Ovary (tissue), 9 donors: ENCODE data around the gene FCRL5. TPM values are rescaled to one million over a fixed set of nuclear protein-coding genes. Genes with fewer than 3 reads are reported as not detected.

Experiments used
- DNase-seq, 5 donors: peaks; one replicate each; pipeline ENCODE4 v3.0.0-alpha.2; 2019 to 2020
- H3K27ac ChIP-seq, 2 donors: fragments of 200-600 bp; one replicate each; pipeline versions ENCODE4 v1.5.1 to v1.8.0; 2019 to 2022
- H3K27me3 ChIP-seq: fragments of 200-600 bp; one replicate; pipeline ENCODE4 v1.8.0; 2022
- H3K36me3 ChIP-seq: fragments of 200-600 bp; sonication (generic); one replicate; pipeline ENCODE4 v1.5.1; 2019
- H3K4me1 ChIP-seq: one replicate; pipeline ENCODE4 v1.8.1; 2013; ENCODE audit warnings: mild to moderate bottlenecking, moderate library complexity; ENCODE audit not compliant: insufficient read depth
- H3K4me3 ChIP-seq: fragments of 200-600 bp; sonication (generic); one replicate; pipeline ENCODE4 v1.5.1; 2017
- H3K9me3 ChIP-seq, 2 donors: fragments of 200-600 bp in 1 of 2; sonication (generic) in 1 of 2; one replicate each; pipeline versions ENCODE4 v1.5.1 to v1.8.1; 2013 to 2019; ENCODE audit warnings: mild to moderate bottlenecking in 1 of 2, moderate library complexity in 1 of 2
- CTCF ChIP-seq, 3 donors: fragments of 450-650 bp in 2 of 3; fragments of 200-600 bp in 1 of 3; IDR thresholded peaks; one replicate each; pipeline versions ENCODE4 v1.5.1 to v1.8.0; 2016 to 2022; ENCODE audit warnings: antibody characterized with exemption in 3 of 3, mild to moderate bottlenecking in 1 of 3
- EP300 ChIP-seq: sonication (generic); formaldehyde crosslinking; IDR thresholded peaks from one replicate; pipeline ENCODE4 v1.6.1; 2017; ENCODE audit warnings: antibody characterized with exemption
- POLR2A ChIP-seq: fragments of 450-650 bp; IDR thresholded peaks from one replicate; pipeline ENCODE4 v1.6.1; 2017; ENCODE audit warnings: antibody characterized with exemption, mild to moderate bottlenecking, moderate library complexity
- WGBS, 3 donors: extraction: QIAGEN DNeasy Blood & Tissue Kit in 1 of 3; methylation state at CpG; one replicate each; pipeline versions ENCODE4 v1.1.5 to v1.1.7; 2013 to 2017; 5-methylcytosine and 5-hydroxymethylcytosine counted together
- intact Hi-C, 4 donors: fragments of 100-400 bp; cut with DNase I; formaldehyde crosslinking; loops; one replicate each; pipeline versions ENCODE4 v1.11.0 to v1.15.1; 2022 to 2023
- polyA plus RNA-seq, 2 donors: library from polyadenylated mRNA; stranded (reverse); fragments of 200-250 nt in 1 of 2; fragments of 350-450 nt in 1 of 2; fragmentation: Illumina TruSeq in 1 of 2; extraction: RNeasy Lipid Tissue Mini Kit (QIAGEN cat#74804) in 1 of 2; gene quantifications; one replicate each; pipeline ENCODE4 v1.2.3, GENCODE V29; 2013 to 2014
- total RNA-seq, 7 donors: library from RNA; depleted of rRNA in 2 of 7; stranded (reverse); fragments of >200 nt in 2 of 7; fragmentation: NEBNext Ultra II Directional in 3 of 7; extraction: Animal tissue kit (Norgen Biotek cat#: 25700) in 3 of 7; gene quantifications; one replicate each; pipeline versions ENCODE4 v1.1.0 to v1.2.4, GENCODE V29; 2016 to 2023
- donor health status: DM: no; HTN: no; CAD: no; lungs with moderate emphysema.
- donor health status: DM: no; HTN: no; CAD: no.
- donor health status: Bipolar disorder and iron deficiency.
- donor health status: DM: yes; HTN: yes; CAD: no.
- donor health status: DM: no; HTN: no; CAD: no.
- donor health status: DM: yes; HTN: yes; CAD: no.

Gene FCRL5
- total and polyA plus RNA-seq, 9 donors, result 0.10 to 1.2 (median 0.23) TPM; not detected in 2

DNA sequence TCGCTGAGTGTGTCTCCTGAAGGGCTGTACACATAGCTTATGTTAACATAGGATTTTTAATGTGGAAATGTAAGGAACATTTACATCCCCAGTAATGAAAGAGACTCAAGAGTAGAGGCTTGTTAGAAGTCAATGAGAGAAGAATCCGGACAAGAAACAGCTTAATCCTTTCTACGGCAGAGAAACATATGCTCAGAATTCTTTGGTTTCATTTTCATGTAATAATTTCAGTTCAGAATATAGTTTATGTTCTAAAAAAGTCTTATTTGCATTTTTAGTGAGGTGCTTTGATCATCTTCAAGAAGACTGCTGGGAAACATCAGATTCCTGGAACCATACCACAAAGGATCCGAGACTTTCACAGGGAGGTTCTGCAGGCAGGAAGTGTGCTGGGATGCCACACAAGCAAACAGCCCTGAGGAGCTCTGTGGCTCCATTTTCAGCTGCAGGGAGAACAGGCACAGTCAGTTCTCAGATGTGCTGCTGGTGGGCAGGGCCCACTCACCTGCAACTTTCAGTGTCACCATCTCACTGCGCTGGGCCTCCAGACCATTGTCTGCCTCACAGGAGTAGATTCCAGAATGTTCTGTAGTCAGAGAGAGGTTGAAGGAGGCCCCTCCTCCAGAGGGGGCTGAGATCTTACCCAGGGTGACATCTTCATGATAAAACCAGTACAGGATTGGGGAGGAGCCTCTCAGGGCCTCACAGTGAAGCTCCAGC lies 28.4 kb downstream of the FCRL5 start:
- DNase-seq, result no peak
- H3K27ac ChIP-seq, result no peak overlapping the region
- H3K4me3 ChIP-seq, result no peak overlapping the region
- intact Hi-C loops, result no loop called here
- no peaks in the 10 kb centered on the region for H3K36me3 ChIP-seq
- no peaks in the 10 kb centered on the region for H3K27me3 ChIP-seq
- 41 to 52% (median 47%) methylated on average over 5 of the region's 5 CpGs for WGBS, 3 donors
- TF ChIP-seq CTCF (IDR thresholded peaks at IDR 0.05) (no peak), EP300 (no peak), POLR2A (no peak)
- peaks cover 0 to 4% of the 10 kb centered on the region in 2 donors for H3K9me3 ChIP-seq
- H3K4me1 ChIP-seq, result no peaks in the 10 kb centered on the region

DNA sequence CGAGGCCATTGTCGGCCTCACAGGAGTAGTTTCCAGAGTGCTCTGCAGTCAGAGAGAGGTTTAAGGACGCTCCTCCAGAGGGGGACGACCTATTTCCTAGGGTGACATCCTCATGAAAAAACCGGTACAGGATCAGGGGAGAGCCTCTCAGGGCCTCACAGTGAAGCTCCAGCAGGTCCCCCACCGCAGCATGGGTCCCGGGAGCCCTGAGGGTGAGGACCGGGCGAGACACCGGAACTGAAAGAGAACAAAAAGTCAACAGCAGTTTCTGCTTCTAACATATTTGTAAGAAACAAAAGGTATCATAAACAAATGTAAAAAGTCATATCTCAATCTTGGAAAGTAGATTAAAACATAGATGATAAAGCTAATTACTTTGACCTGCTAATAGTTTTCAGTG lies 31.3 kb downstream of the FCRL5 start:
- Histone ChIP-seq H3K36me3 (no peaks in the 10 kb centered on the region), H3K27ac (no peak overlapping the region), H3K4me1 (no peaks in the 10 kb centered on the region), H3K4me3 (no peak overlapping the region), H3K9me3 (no peaks in the 10 kb centered on the region), H3K27me3 (no peaks in the 10 kb centered on the region)
- WGBS, 3 donors, result 87 to 90% (median 88%) methylated on average over 10 of the region's 10 CpGs
- no peak for TF ChIP-seq EP300
- TF ChIP-seq POLR2A, result no peak
- TF ChIP-seq CTCF (IDR thresholded peaks at IDR 0.05), result no peak
- DNase-seq, result no peak
- intact Hi-C loops, result no loop called here

DNA sequence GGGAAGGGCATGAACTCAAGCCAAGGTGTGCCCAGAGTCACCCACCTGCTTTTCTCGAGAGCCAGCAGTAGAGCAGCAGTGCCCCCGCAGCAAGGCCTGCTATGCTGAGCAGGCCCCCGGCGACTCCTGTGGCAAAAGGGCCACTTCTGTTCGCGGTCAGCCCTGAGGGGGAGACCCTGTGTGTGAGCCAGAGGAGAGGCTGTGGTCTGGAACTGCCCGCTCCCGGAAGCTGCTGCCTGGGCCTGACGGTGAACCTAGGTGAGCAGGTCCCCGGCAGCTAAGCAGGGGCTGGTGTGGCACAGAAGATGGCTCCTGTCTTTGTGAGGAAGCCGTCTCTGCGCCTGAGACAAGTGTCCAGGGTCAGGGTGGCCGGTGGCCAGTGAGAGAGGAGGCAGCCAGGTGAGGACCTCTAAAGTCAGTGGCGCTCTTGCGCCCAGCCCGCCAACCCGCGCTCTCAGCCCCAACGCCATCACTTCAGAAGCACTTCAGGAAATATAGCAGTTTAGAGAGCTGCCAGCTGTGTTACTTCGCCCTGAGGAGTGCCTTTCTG lies 31.9 kb downstream of the FCRL5 start:
- Histone ChIP-seq H3K36me3 (no peaks in the 10 kb centered on the region), H3K4me1 (no peaks in the 10 kb centered on the region), H3K27me3 (no peaks in the 10 kb centered on the region), H3K9me3 (no peaks in the 10 kb centered on the region), H3K4me3 (no peak overlapping the region), H3K27ac (no peak overlapping the region)
- TF ChIP-seq EP300, result no peak
- no peak for TF ChIP-seq POLR2A
- no peak for TF ChIP-seq CTCF (IDR thresholded peaks at IDR 0.05)
- WGBS, 3 donors, result 92 to 95% (median 92%) methylated on average over 20 of the region's 20 CpGs
- intact Hi-C loops, result no loop called here
- no peak for DNase-seq

DNA sequence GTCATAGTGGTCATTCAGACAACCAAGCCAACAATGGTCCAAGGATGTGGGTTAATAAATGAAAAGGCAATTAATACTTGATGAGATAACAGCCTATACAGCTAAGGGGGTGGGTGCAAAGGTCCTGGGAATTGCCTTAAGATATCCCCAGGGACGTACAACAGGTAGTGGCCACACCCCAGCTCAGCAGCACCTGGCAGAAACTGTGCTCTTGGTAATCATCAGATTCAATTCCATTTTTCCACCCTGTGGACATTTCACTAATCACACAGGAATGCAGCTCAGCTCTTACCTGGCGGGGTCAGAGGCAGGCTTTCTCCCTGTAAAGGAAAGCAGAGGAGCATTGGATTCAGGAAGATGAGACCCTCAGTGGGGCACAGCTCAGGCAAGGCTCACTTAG lies 32.9 kb downstream of the FCRL5 start:
- Histone ChIP-seq H3K27me3 (no peaks in the 10 kb centered on the region), H3K9me3 (no peaks in the 10 kb centered on the region), H3K27ac (no peak overlapping the region), H3K4me3 (no peak overlapping the region), H3K4me1 (no peaks in the 10 kb centered on the region), H3K36me3 (no peaks in the 10 kb centered on the region)
- WGBS, 3 donors, result 83 to 91% (median 85%) methylated on average over 2 of the region's 2 CpGs
- intact Hi-C loops, result no loop called here
- no peak for TF ChIP-seq CTCF (IDR thresholded peaks at IDR 0.05)
- no peak for TF ChIP-seq EP300
- TF ChIP-seq POLR2A, result no peak
- DNase-seq, result no peak
